HG03558 (cell line): ENCODE measurements around the gene RNF8.
"Not testable (repeated sequence)": the region's sequence is repeated elsewhere in the genome, so short reads cannot be mapped to it uniquely, and the experiment has no call there.

Experiments used
- ATAC-seq: cut with Tn5 transposase; IDR thresholded peaks from one replicate; pipeline ENCODE4 v1.9.1; 2021; ENCODE audit warnings: moderate number of reproducible peaks; ENCODE audit not compliant: unreplicated experiment; ENCODE audit errors: extremely low read depth

Gene RNF8

GRCh38 chr6:37353761-37354525 lies at the start of gene RNF8:
Gene RNF8, plus strand, starts transcription at chr6:37353983. Its CDS starts 182 bp downstream, at chr6:37354165.
- ATAC-seq, result peak; percentile 64

GRCh38 chr6:37304766-37305165 lies 49.0 kb upstream of the RNF8 start:
- no peak for ATAC-seq

- no peak for ATAC-seq
Observed at GRCh38 chr6:37305841-37306425, 47.9 kb upstream of the RNF8 start.

- no peak for ATAC-seq
Observed at GRCh38 chr6:37306624-37307222, 47.1 kb upstream of the RNF8 start.

GRCh38 chr6:37307484-37307883 lies 46.3 kb upstream of the RNF8 start:
- not testable (repeated sequence) for ATAC-seq

GRCh38 chr6:37308069-37308815 lies 45.5 kb upstream of the RNF8 start:
- no peak for ATAC-seq

- no peak for ATAC-seq
Observed at GRCh38 chr6:37309046-37309445, 44.7 kb upstream of the RNF8 start.

- ATAC-seq, result no peak
Observed at GRCh38 chr6:37309692-37310091, 44.1 kb upstream of the RNF8 start.

- ATAC-seq, result no peak
Observed at GRCh38 chr6:37310966-37311365, 42.8 kb upstream of the RNF8 start.

- no peak for ATAC-seq
Observed at GRCh38 chr6:37311741-37312473, 41.9 kb upstream of the RNF8 start.

- ATAC-seq, result no peak
Observed at GRCh38 chr6:37313723-37314486, 39.9 kb upstream of the RNF8 start.

GRCh38 chr6:37314487-37315156 lies 39.2 kb upstream of the RNF8 start:
- no peak for ATAC-seq

GRCh38 chr6:37315157-37315515 lies 38.6 kb upstream of the RNF8 start:
- no peak for ATAC-seq

- ATAC-seq, result no peak
Observed at GRCh38 chr6:37316071-37316470, 37.7 kb upstream of the RNF8 start.

- no peak for ATAC-seq
Observed at GRCh38 chr6:37317312-37318038, 36.3 kb upstream of the RNF8 start.

GRCh38 chr6:37319156-37319555 lies 34.6 kb upstream of the RNF8 start:
- ATAC-seq, result no peak

- no peak for ATAC-seq
Observed at GRCh38 chr6:37319856-37320480, 33.8 kb upstream of the RNF8 start.

- ATAC-seq, result no peak
Observed at GRCh38 chr6:37320646-37321045, 33.1 kb upstream of the RNF8 start.
